Activated CD4-positive, alpha-beta memory T cell treated with anti-CD3 and anti-CD28 coated beads, Interleukin-2, amount 10 ng/mL, durations not matched to agents 7 days and 5 days (primary cell): ENCODE data around the gene RSPH9. TPM values are rescaled to one million over a fixed set of nuclear protein-coding genes. Genes with fewer than 3 reads are reported as not detected.

Source experiments
- CTCF ChIA-PET: fragments of 350-600 bp; sonication (Branson Sonifier 250); formaldehyde crosslinking; loops from one replicate; lab custom pipeline; 2021; ENCODE audit warnings: antibody characterized with exemption, inconsistent platforms; lab: Charles Lee
- POLR2A ChIA-PET: fragments of 350-600 bp; sonication (Branson Sonifier 250); formaldehyde crosslinking; loops from one replicate; lab custom pipeline; 2021; ENCODE audit warnings: antibody characterized with exemption; lab: Charles Lee
- DNase-seq: peaks from one replicate; pipeline ENCODE4 v3.0.0-alpha.2; 2020
- H3K27ac Mint-ChIP-seq: one replicate; pipeline ENCODE4 v1.8.0; 2021; ENCODE audit warnings: mild to moderate bottlenecking, mixed read lengths
- H3K27me3 Mint-ChIP-seq: one replicate; pipeline ENCODE4 v1.8.0; 2021; ENCODE audit warnings: mixed read lengths
- H3K36me3 Mint-ChIP-seq: one replicate; pipeline ENCODE4 v1.8.0; 2021; ENCODE audit warnings: low read depth, mixed read lengths
- H3K4me1 Mint-ChIP-seq: one replicate; pipeline ENCODE4 v1.8.0; 2021; ENCODE audit warnings: mixed read lengths
- H3K4me3 Mint-ChIP-seq: one replicate; pipeline ENCODE4 v1.8.0; 2021; ENCODE audit warnings: mild to moderate bottlenecking, mixed read lengths
- H3K9me3 Mint-ChIP-seq: one replicate; pipeline ENCODE4 v1.8.0; 2021; ENCODE audit warnings: mixed read lengths
- total RNA-seq, 2 experiments: library from RNA; stranded (reverse); gene quantifications; one replicate each; pipeline ENCODE4 v1.2.3, GENCODE V29; 2021

Gene RSPH9
- total RNA-seq, 2 experiments from 2014 or later, result not detected

- peaks cover 79% of the 10 kb centered on the region for H3K36me3 Mint-ChIP-seq
- H3K4me3 Mint-ChIP-seq, result no peak overlapping the region
- POLR2A ChIA-PET, result interaction anchor here (1.0 to 4.5 kb wide), 3 partner anchors 7 to 46 kb away, joined by 3 to 30 read pairs (median 4); partner anchors contain the start of genes GTPBP2 and XPO5
Measured at GRCh38 chr6:43621078-43621835, 23.6 kb upstream of the RSPH9 start.

GRCh38 chr6:43621836-43622180 is 23.0 kb upstream of the RSPH9 start:
- Mint-ChIP-seq H3K9me3 (no peaks in the 10 kb centered on the region), H3K27me3 (no peaks in the 10 kb centered on the region), H3K27ac (peak overlapping the region; percentile 8), H3K36me3 (peaks cover 79% of the 10 kb centered on the region), H3K4me3 (no peak overlapping the region), H3K4me1 (peaks cover 12% of the 10 kb centered on the region)
- CTCF ChIA-PET, result interaction anchor here (0.6 to 1.0 kb wide), 2 partner anchors 13 to 45 kb away, joined by 3 to 5 read pairs; no protein-coding TSS in a partner anchor
- POLR2A ChIA-PET, result interaction anchor here (1.0 to 1.1 kb wide), 2 partner anchors 8 to 47 kb away, joined by 3 to 4 read pairs; partner anchors contain the start of gene XPO5
- DNase-seq, result no peak

More at GRCh38 chr6:43621078-43621835, 23.6 kb upstream of the RSPH9 start:
- H3K27ac Mint-ChIP-seq, result peak overlapping the region; percentile 8
- H3K9me3 Mint-ChIP-seq, result no peaks in the 10 kb centered on the region
- H3K4me1 Mint-ChIP-seq, result peaks cover 6% of the 10 kb centered on the region
- no peak for DNase-seq
- H3K27me3 Mint-ChIP-seq, result no peaks in the 10 kb centered on the region
- CTCF ChIA-PET, result interaction anchor here (0.6 to 1.0 kb wide), 2 partner anchors 12 to 45 kb away, joined by 3 to 5 read pairs; no protein-coding TSS in a partner anchor

GRCh38 chr6:43622541-43622940 is 22.3 kb upstream of the RSPH9 start:
- Mint-ChIP-seq H3K27me3 (no peaks in the 10 kb centered on the region), H3K4me3 (no peak overlapping the region), H3K36me3 (peaks cover 79% of the 10 kb centered on the region), H3K27ac (peak overlapping the region; percentile 42), H3K9me3 (no peaks in the 10 kb centered on the region), H3K4me1 (peaks cover 19% of the 10 kb centered on the region)
- ChIA-PET CTCF (interaction anchor here (1.0 kb wide), 1 partner anchor 14 kb away, joined by 5 read pairs; no protein-coding TSS in a partner anchor), POLR2A (interaction anchor here (1.0 to 1.1 kb wide), 2 partner anchors 8 to 47 kb away, joined by 3 to 4 read pairs; partner anchors contain the start of gene XPO5)
- no peak for DNase-seq

- no peaks in the 10 kb centered on the region for H3K27me3 Mint-ChIP-seq
- peaks cover 84% of the 10 kb centered on the region for H3K36me3 Mint-ChIP-seq
- H3K27ac Mint-ChIP-seq, result no peak overlapping the region
- no peak overlapping the region for H3K4me3 Mint-ChIP-seq
- POLR2A ChIA-PET, result interaction anchor here (1.3 to 1.7 kb wide), 2 partner anchors 12 to 13 kb away, joined by 4 to 5 read pairs; partner anchors contain the start of gene MAD2L1BP
- CTCF ChIA-PET, result no interaction called here
- H3K9me3 Mint-ChIP-seq, result no peaks in the 10 kb centered on the region
- DNase-seq, result no peak
- peaks cover 30% of the 10 kb centered on the region for H3K4me1 Mint-ChIP-seq
Measured at GRCh38 chr6:43623880-43624785, 20.7 kb upstream of the RSPH9 start.

GRCh38 chr6:43624786-43625288 is 20.0 kb upstream of the RSPH9 start:
- no peaks in the 10 kb centered on the region for H3K27me3 Mint-ChIP-seq
- peaks cover 79% of the 10 kb centered on the region for H3K36me3 Mint-ChIP-seq
- no peak overlapping the region for H3K4me3 Mint-ChIP-seq
- no peak for DNase-seq
- no peak overlapping the region for H3K27ac Mint-ChIP-seq
- ChIA-PET POLR2A (interaction anchor here (1.7 kb wide), 1 partner anchor 11 kb away, joined by 5 read pairs; the partner anchor contains the start of gene MAD2L1BP), CTCF (no interaction called here)
- no peaks in the 10 kb centered on the region for H3K9me3 Mint-ChIP-seq
- H3K4me1 Mint-ChIP-seq, result peaks cover 31% of the 10 kb centered on the region

- Mint-ChIP-seq H3K4me1 (peaks cover 38% of the 10 kb centered on the region), H3K9me3 (no peaks in the 10 kb centered on the region), H3K4me3 (no peak overlapping the region), H3K27me3 (no peaks in the 10 kb centered on the region), H3K27ac (no peak overlapping the region), H3K36me3 (peaks cover 74% of the 10 kb centered on the region)
- POLR2A ChIA-PET, result no interaction called here
- CTCF ChIA-PET, result no interaction called here
- no peak for DNase-seq
Measured at GRCh38 chr6:43625393-43625992, 19.3 kb upstream of the RSPH9 start.

GRCh38 chr6:43627008-43627825 is 17.6 kb upstream of the RSPH9 start:
- Mint-ChIP-seq H3K36me3 (peaks cover 58% of the 10 kb centered on the region), H3K27ac (peak overlapping the region; percentile 55), H3K27me3 (no peaks in the 10 kb centered on the region), H3K9me3 (no peaks in the 10 kb centered on the region), H3K4me1 (peaks cover 41% of the 10 kb centered on the region), H3K4me3 (peak overlapping the region; percentile 99)
- POLR2A ChIA-PET, result interaction anchor here (1.4 to 3.0 kb wide), 3 partner anchors 9 to 18 kb away, joined by 4 to 16 read pairs (median 13); partner anchors contain the start of gene MAD2L1BP
- CTCF ChIA-PET, result interaction anchor here (0.6 to 1.7 kb wide), 2 partner anchors 19 kb away, joined by 3 to 8 read pairs; no protein-coding TSS in a partner anchor
- peak; percentile 28 for DNase-seq

GRCh38 chr6:43628393-43629103 is 16.3 kb upstream of the RSPH9 start:
- no peaks in the 10 kb centered on the region for H3K27me3 Mint-ChIP-seq

GRCh38 chr6:43629104-43629504 is 15.7 kb upstream of the RSPH9 start, which contains the start of gene GTPBP2:
Gene GTPBP2, minus strand, starts transcription at chr6:43629264. Its CDS starts 102 bp downstream, at chr6:43629162.
- Mint-ChIP-seq H3K27ac (peak within 1 kb of the TSS; percentile 100), H3K4me3 (peak within 1 kb of the TSS; percentile 99), H3K4me1 (peaks cover 45% of the 10 kb centered on the region), H3K9me3 (no peaks in the 10 kb centered on the region), H3K27me3 (no peaks in the 10 kb centered on the region), H3K36me3 (peaks cover 43% of the 10 kb centered on the region)
- DNase-seq, result peak; percentile 98
- POLR2A ChIA-PET, result interaction anchor here (0.8 to 3.0 kb wide), 40 partner anchors 10 to 1065 kb away, joined by 3 to 30 read pairs (median 5); partner anchors contain the start of genes CNPY3, HSP90AB1, MRPS18A and POLH
- CTCF ChIA-PET, result interaction anchor here (0.6 to 2.0 kb wide), 13 partner anchors 9 to 617 kb away, joined by 3 to 15 read pairs (median 3); partner anchors contain the start of genes HSP90AB1, MRPS18A, POLH and XPO5

More at GRCh38 chr6:43628393-43629103, 16.3 kb upstream of the RSPH9 start:
- H3K4me3 Mint-ChIP-seq, result peak overlapping the region; percentile 99
- ChIA-PET CTCF (interaction anchor here (0.6 to 2.0 kb wide), 8 partner anchors 9 to 146 kb away, joined by 3 to 15 read pairs (median 4); no protein-coding TSS in a partner anchor), POLR2A (interaction anchor here (0.8 to 3.0 kb wide), 27 partner anchors 10 to 883 kb away, joined by 3 to 30 read pairs (median 7); partner anchors contain the start of genes HSP90AB1, MRPS18A, POLH and POLR1C)
- peaks cover 44% of the 10 kb centered on the region for H3K36me3 Mint-ChIP-seq
- H3K9me3 Mint-ChIP-seq, result no peaks in the 10 kb centered on the region
- H3K4me1 Mint-ChIP-seq, result peaks cover 41% of the 10 kb centered on the region
- H3K27ac Mint-ChIP-seq, result peak overlapping the region; percentile 100
- DNase-seq, result peak; percentile 69

GRCh38 chr6:43629505-43630300 is 15.1 kb upstream of the RSPH9 start:
- ChIA-PET POLR2A (interaction anchor here (0.8 to 3.0 kb wide), 41 partner anchors 11 to 1066 kb away, joined by 3 to 30 read pairs (median 5); partner anchors contain the start of genes CNPY3, HSP90AB1, MRPS18A and POLH), CTCF (interaction anchor here (0.5 to 2.0 kb wide), 14 partner anchors 10 to 617 kb away, joined by 3 to 15 read pairs (median 3); partner anchors contain the start of genes HSP90AB1, MRPS18A, POLH and XPO5)
- Mint-ChIP-seq H3K27ac (peak overlapping the region; percentile 100), H3K4me1 (peaks cover 48% of the 10 kb centered on the region), H3K27me3 (no peaks in the 10 kb centered on the region), H3K36me3 (peaks cover 38% of the 10 kb centered on the region), H3K9me3 (no peaks in the 10 kb centered on the region), H3K4me3 (peak overlapping the region; percentile 99)
- DNase-seq, result peak; percentile 95
